HCT116 (cell line): Measurements from ENCODE around the gene MIA. TPM values are rescaled to one million over a fixed set of nuclear protein-coding genes. Genes with fewer than 3 reads are reported as not detected.

Source experiments
- ATAC-seq: fragments of 200-7000 bp; cut with Tn5 transposase; 2 replicates; pipeline ENCODE4 v1.9.1; 2020; ENCODE audit warnings: mild to moderate bottlenecking, moderate library complexity
- BruUV-seq: library from RNA; stranded (reverse); fragments of 400-500 nt; replicated peaks from 2 replicates; lab custom pipeline; 2021; lab: Mats Ljungman, UMichigan
- CTCF ChIA-PET: fragments of 300-600 bp; sonication (Branson Sonifier 250); formaldehyde crosslinking; loops from one replicate; lab custom pipeline; 2021; ENCODE audit warnings: antibody characterized with exemption; lab: Charles Lee
- POLR2A ChIA-PET: fragments of 300-600, 350-600 bp; sonication (Branson Sonifier 250); formaldehyde crosslinking; loops from one replicate; lab custom pipeline; 2021; ENCODE audit warnings: antibody characterized with exemption; lab: Charles Lee
- RAD21 ChIA-PET, 2 experiments: fragments of 300-600 bp; sonication (Branson Sonifier 250); formaldehyde crosslinking; loops; one replicate each; lab custom pipeline; 2023; ENCODE audit warnings: low total read pairs in 2 of 2; ENCODE audit not compliant: uncharacterized antibody in 2 of 2, unreplicated experiment in 2 of 2, low non-redundant PET in 1 of 2; lab: Charles Lee
- DNase-seq: peaks from one replicate; pipeline ENCODE4 v3.0.0-alpha.2; 2010; ENCODE audit warnings: low read depth, low spot score
- H2AFZ ChIP-seq: fragments of 200-600 bp; shearing (Covaris generic), sonication (generic); 2 replicates; pipeline ENCODE4 v1.6.1; 2017; ENCODE audit warnings: low read depth, mixed run types, mixed read lengths, antibody characterized with exemption, low read length; ENCODE audit not compliant: poor library complexity, severe bottlenecking
- H3K27ac ChIP-seq: 2 replicates; pipeline ENCODE4 v1.5.1; 2012; ENCODE audit warnings: low read depth, low read length
- H3K27me3 ChIP-seq: fragments of 200-600 bp; sonication (generic); 2 replicates; pipeline ENCODE4 v1.6.1; 2016; ENCODE audit warnings: mixed run types, low read length, mixed read lengths; ENCODE audit not compliant: insufficient read depth
- H3K36me3 ChIP-seq, 2 experiments: fragments of 200-500 bp in 1 of 2; fragments of 200-600 bp in 1 of 2; sonication (Bioruptor generic) in 1 of 2; sonication (generic) in 1 of 2; 2 replicates each; pipeline versions ENCODE4 v1.5.1 to v1.6.1; 2014 to 2016; ENCODE audit warnings: low read length in 2 of 2, inconsistent platforms in 1 of 2, mixed read lengths in 1 of 2, mixed run types in 1 of 2; ENCODE audit not compliant: insufficient read depth in 2 of 2, control insufficient read depth in 1 of 2
- H3K4me1 ChIP-seq, 2 experiments: fragments of 200-600 bp in 1 of 2; sonication (generic) in 1 of 2; 2 replicates each; pipeline versions ENCODE4 v1.5.1 to v1.6.1; 2012 to 2017; ENCODE audit warnings: low read length in 2 of 2, inconsistent platforms in 1 of 2, mild to moderate bottlenecking in 1 of 2, mixed read lengths in 1 of 2, mixed run types in 1 of 2, moderate library complexity in 1 of 2; ENCODE audit not compliant: insufficient read depth in 2 of 2, control insufficient read depth in 1 of 2
- H3K4me2 ChIP-seq: fragments of 200-600 bp; sonication (generic); 2 replicates; pipeline ENCODE4 v1.6.1; 2017; ENCODE audit warnings: mixed run types, low read length, mixed read lengths
- H3K4me3 ChIP-seq, 2 experiments: fragments of 200-600 bp in 1 of 2; sonication (generic) in 1 of 2; replicated peaks in 1 of 2; 2 replicates each; pipeline ENCODE4 v1.5.1; 2011 to 2016; ENCODE audit warnings: low read length in 2 of 2, control low read depth in 1 of 2, low read depth in 1 of 2, mild to moderate bottlenecking in 1 of 2, mixed read lengths in 1 of 2, mixed run types in 1 of 2
- H3K79me2 ChIP-seq: fragments of 200-600 bp; sonication (generic); 2 replicates; pipeline ENCODE4 v1.6.1; 2017; ENCODE audit warnings: mild to moderate bottlenecking, mixed run types, low read length, moderate library complexity, mixed read lengths; ENCODE audit not compliant: insufficient read depth
- H3K9ac ChIP-seq: fragments of 200-600 bp; sonication (generic); 2 replicates; pipeline ENCODE4 v1.6.1; 2016; ENCODE audit warnings: low read length, mixed read lengths
- H3K9me2 ChIP-seq: fragments of 200-600 bp; sonication (generic), shearing (Covaris generic); 2 replicates; pipeline ENCODE4 v1.6.1; 2017; ENCODE audit warnings: mixed run types, mild to moderate bottlenecking, moderate library complexity; ENCODE audit not compliant: insufficient read depth
- H3K9me3 ChIP-seq, 2 experiments: fragments of 200-500 bp in 1 of 2; fragments of 200-600 bp in 1 of 2; sonication (Bioruptor generic) in 1 of 2; sonication (generic) in 1 of 2; 2 replicates each; pipeline ENCODE4 v1.6.1; 2014 to 2017; ENCODE audit warnings: low read length in 2 of 2, mixed read lengths in 2 of 2, inconsistent platforms in 1 of 2, low read depth in 1 of 2, mild to moderate bottlenecking in 1 of 2, mixed run types in 1 of 2, moderate library complexity in 1 of 2; ENCODE audit not compliant: control insufficient read depth in 1 of 2, insufficient read depth in 1 of 2
- H4K20me1 ChIP-seq: fragments of 200-600 bp; sonication (generic), shearing (Covaris generic); 2 replicates; pipeline ENCODE4 v1.6.1; 2017; ENCODE audit warnings: mixed run types, mild to moderate bottlenecking, moderate library complexity; ENCODE audit not compliant: insufficient read depth
- CTCF ChIP-seq, 3 experiments: fragments of 200-600 bp in 1 of 3; sonication (generic) in 1 of 3; IDR thresholded peaks in 2 of 3; conservative IDR thresholded peaks in 1 of 3; 2 replicates each; pipeline ENCODE4 v1.5.1; 2012 to 2017; ENCODE audit warnings: low read depth in 2 of 3, low read length in 2 of 3, antibody characterized with exemption in 1 of 3, borderline replicate concordance in 1 of 3, control low read depth in 1 of 3, mild to moderate bottlenecking in 1 of 3, mixed read lengths in 1 of 3, mixed run types in 1 of 3, moderate library complexity in 1 of 3; ENCODE audit not compliant: insufficient read depth in 1 of 3
- JUND ChIP-seq: IDR thresholded peaks from 2 replicates; pipeline ENCODE4 v1.6.1; 2012
- ZNF274 ChIP-seq: fragments of 200-500 bp; sonication (Bioruptor generic); IDR thresholded peaks from 2 replicates; pipeline ENCODE4 v1.6.1; 2014; ENCODE audit warnings: mild to moderate bottlenecking, low read depth, low read length, inconsistent platforms
- intact Hi-C: fragments of 100-400 bp; cut with micrococcal nuclease; formaldehyde crosslinking; loops from 2 replicates; pipeline ENCODE4 v1.10.0; 2022
- total RNA-seq: library from RNA; stranded (reverse); gene quantifications from one replicate; pipeline ENCODE4 v1.2.1, GENCODE V29; 2021; ENCODE audit not compliant: unreplicated experiment
- TF ChIP-seq, protein P1 (sequence below): IDR thresholded peaks from 2 replicates; pipeline ENCODE4 v1.6.1; 2012
- TF ChIP-seq, protein P2 (sequence below): IDR thresholded peaks from 2 replicates; pipeline ENCODE4 v1.6.1; 2011; ENCODE audit warnings: mild to moderate bottlenecking, low read length, moderate library complexity; ENCODE audit not compliant: insufficient replicate concordance; ENCODE audit errors: extremely low read depth

MIA gene
- total RNA-seq, 1 experiment from 2014 or later, result 1.4 TPM

DNA sequence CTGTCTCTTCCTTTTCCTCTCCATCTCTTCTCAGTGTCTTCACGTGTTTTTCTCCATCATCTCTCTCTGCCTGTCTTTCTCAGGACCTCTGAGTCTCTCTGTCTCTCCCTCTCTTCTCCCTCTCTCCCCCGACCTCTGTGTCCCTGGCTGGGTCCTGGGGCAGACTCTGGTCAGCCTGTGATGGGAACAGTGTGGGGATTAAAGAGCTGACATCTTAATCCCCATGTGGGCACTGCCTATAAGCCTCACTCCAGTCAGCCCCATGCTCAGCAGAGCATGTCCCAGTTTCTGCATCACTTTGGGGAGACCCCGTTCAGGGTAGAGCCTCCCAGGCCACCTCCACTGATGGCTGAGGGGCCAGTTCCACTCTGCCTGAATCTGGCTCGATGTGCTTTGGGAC is 39.9 kb downstream of the MIA start:
- Histone ChIP-seq H3K79me2 (no peaks in the 10 kb centered on the region), H3K9me3 (no peaks in the 10 kb centered on the region), H3K9me2 (no peaks in the 10 kb centered on the region), H4K20me1 (no peaks in the 10 kb centered on the region), H3K27ac (no peak overlapping the region), H3K4me3 (no peak overlapping the region), H3K4me1 (peaks cover 23 to 46% of the 10 kb centered on the region in 2 experiments), H3K9ac (no peak overlapping the region), H3K4me2 (no peak overlapping the region), H3K36me3 (no peaks in the 10 kb centered on the region), H2AFZ (no peak overlapping the region), H3K27me3 (no peaks in the 10 kb centered on the region)
- POLR2A ChIA-PET, result no interaction called here
- DNase-seq, result no peak
- intact Hi-C loops, result loop anchor here (10.0 kb wide), 1 partner anchor 330 kb away; no protein-coding TSS in a partner anchor
- RAD21 ChIA-PET, result no interaction called here
- CTCF ChIA-PET, result no interaction called here
- BruUV-seq, result no TSS peak
- no peak for ATAC-seq
- no peak for TF ChIP-seq ZNF274
- no peak for TF ChIP-seq JUND
- TF ChIP-seq, protein P1, sequence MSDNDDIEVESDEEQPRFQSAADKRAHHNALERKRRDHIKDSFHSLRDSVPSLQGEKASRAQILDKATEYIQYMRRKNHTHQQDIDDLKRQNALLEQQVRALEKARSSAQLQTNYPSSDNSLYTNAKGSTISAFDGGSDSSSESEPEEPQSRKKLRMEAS, result no peak
- TF ChIP-seq, protein P2, sequence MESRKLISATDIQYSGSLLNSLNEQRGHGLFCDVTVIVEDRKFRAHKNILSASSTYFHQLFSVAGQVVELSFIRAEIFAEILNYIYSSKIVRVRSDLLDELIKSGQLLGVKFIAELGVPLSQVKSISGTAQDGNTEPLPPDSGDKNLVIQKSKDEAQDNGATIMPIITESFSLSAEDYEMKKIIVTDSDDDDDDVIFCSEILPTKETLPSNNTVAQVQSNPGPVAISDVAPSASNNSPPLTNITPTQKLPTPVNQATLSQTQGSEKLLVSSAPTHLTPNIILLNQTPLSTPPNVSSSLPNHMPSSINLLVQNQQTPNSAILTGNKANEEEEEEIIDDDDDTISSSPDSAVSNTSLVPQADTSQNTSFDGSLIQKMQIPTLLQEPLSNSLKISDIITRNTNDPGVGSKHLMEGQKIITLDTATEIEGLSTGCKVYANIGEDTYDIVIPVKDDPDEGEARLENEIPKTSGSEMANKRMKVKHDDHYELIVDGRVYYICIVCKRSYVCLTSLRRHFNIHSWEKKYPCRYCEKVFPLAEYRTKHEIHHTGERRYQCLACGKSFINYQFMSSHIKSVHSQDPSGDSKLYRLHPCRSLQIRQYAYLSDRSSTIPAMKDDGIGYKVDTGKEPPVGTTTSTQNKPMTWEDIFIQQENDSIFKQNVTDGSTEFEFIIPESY, result no peak
- no peak for TF ChIP-seq CTCF (IDR thresholded peaks at IDR 0.05 in 2 of 3, conservative IDR thresholded peaks at IDR 0.05 in 1 of 3; ENCODE audit: borderline replicate concordance in 1 of 3, insufficient read depth in 1 of 3, low read depth in 2 of 3, low read length in 2 of 3)
- TF ChIP-seq, all 23 proteins: peak for 0
